ENCODE results near the gene RIC3.
"Not testable (repeated sequence)": the region's sequence is repeated elsewhere in the genome, so short reads cannot be mapped to it uniquely, and the experiment has no call there.

The RIC3 gene

DNA sequence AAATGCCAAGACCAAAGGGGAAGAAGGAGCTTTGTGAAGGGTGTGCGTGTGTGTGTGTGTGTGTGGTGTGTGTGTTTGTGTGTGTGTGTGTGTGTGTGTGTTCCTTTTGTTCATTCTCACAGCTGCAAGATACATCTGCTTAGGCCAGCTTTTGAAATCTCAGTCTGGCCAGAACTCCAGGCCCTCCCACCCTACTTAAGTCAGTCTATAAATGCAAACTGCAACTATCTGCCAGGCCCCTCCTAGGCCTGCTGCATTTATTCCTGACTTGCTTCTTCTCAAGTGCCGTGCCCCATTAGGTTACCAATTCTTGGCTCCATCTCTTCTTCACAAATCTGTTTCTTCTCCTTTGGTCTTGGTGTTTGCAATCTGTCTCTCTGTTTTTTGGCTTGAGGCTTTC, 21.6 kb upstream of the RIC3 start:
- no peak for DNase-seq (ENCODE audit: low read depth in 2 of 2)

DNA sequence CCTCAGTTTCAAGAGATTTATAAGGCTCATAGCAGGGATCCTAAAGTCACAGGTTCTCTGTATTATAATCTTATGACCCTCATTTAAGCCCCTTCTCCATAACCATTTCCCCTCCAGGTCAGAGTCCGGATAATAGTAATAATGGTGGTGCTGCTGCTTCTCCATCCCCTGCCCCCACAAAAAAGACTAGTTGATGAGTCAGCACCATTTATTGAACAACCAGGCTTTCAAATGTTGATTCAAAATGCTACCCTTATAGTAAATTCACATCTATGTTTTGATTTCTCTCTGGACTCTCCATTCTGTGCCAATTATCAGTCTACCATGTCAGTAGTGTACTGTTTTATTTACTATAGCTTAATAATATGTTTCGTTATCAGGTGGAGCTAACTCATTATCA, 17.6 kb upstream of the RIC3 start:
- no peak for DNase-seq (ENCODE audit: low read depth in 2 of 2)

DNA sequence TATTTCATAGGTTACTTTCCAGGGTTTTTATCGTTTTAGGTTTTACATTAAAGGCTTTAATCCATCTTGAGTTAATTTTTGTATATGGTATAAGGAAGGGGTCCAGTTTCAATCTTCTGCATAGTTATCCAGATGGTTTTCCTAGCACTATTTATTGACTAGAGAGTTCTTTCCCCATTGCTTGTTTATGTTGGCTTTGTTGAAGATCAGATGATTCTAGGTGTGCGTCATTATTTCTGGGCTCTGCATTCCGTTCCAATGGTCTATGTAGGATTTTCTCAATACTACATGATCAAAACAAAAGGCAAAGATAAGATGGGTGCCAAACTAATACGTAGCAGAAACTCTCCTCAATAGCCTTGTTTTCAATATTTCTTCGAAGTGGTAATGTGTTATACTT, 14.3 kb upstream of the RIC3 start:
- no peak for DNase-seq (ENCODE audit: low read depth in 2 of 2)

DNA sequence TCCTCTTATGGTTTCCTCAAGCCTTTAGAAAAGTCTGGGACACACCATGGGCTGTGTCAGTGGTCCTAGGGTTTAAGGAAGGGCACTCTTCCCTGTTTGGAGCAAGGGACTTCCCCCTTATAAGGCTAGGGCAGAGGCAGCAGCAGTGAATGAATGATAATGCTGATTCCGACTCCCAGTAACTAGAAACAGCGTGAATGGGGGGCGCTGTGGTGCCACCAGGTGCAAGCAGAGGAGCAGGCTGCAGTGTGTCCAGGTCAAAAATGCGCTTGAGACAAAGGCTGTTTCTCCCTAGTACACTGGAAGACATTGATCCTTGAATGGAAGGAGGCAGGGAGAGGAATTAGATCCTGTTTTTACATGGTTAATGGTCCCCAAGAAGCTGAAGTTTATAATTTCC, 11.6 kb upstream of the RIC3 start:
- no peak for DNase-seq (ENCODE audit: low read depth in 2 of 2)

DNA sequence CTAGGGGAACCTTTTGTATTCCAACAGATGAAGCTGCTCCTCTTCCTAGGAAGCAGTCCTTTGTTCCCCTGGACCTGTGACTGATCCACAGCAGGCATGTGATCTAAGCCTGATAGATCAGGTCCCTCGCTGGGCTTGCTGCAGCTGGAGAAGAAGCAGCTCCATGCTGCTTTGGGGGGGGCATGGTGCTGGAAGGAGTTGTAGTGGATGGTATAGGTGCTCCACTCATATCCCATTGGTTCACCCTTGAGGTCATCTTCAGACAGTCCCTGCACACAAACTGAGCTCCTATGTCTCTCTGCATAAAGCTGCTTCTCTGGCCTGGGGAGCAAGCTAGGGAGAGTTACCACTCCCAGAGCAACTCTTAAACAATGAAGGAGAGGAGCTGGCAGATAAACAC, 9.5 kb upstream of the RIC3 start:
- DNase-seq (ENCODE audit: low read depth in 2 of 2) = no peak

DNA sequence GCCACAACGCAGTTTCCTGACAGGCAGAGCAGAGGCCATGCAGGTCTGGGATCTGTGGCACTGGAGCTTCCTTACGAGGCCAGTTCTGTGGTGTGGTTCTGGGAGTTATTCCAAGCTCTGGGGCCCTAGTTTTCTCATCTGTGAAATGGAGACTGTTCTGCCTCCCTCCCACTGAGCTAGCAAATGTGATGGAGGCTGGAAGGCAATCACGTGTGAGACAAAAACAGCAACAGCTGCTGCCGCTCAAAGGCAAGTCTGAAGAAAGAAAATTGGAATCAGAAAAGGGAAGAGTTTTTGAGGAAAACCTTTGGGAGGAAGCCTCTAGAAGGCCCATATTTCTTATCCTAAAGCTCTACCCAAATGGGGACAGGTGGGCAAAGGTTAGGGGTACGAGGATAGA, 8.3 kb upstream of the RIC3 start:
- DNase-seq (ENCODE audit: low read depth in 2 of 2) = no peak

DNA sequence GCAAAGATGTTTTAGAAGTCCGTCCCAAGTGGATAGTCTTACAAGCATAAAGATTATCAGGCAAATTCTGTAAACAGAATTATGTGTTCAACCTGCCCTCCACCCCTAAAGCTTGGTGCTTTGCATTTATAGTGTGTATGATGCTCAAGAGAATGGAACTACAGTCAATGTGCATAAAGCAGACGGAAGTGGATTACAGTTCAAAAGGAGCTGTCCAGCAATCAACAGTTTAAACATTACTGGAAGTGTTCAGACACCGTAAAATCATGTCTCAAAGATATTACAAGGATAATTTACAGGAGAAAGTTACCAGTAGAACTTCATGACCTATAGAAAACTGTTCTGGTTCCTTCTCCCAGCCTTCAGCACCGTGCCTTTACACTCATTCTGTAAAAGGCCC, 1.0 kb downstream of the RIC3 start:
- DNase-seq (ENCODE audit: low read depth in 2 of 2) = no peak

DNA sequence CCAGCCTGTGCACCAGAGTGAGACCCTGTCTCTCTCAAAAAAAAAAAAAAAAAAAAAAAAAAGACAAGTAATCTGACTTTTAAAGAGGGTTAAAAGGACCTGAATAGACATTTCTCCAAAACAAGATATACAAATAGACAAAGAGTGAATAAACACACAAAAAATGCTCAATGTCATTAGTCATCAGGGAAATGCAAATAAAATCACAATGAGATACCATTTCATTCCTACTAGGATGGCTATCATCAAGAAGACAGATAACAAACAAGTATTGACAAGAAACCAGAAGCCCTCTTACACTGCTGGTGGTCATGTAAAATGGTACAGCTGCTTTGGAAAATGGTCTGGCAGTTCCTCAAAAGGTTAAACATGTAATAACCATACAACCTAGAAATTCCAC, 4.1 kb downstream of the RIC3 start:
- DNase-seq (ENCODE audit: low read depth in 2 of 2) = no peak

DNA sequence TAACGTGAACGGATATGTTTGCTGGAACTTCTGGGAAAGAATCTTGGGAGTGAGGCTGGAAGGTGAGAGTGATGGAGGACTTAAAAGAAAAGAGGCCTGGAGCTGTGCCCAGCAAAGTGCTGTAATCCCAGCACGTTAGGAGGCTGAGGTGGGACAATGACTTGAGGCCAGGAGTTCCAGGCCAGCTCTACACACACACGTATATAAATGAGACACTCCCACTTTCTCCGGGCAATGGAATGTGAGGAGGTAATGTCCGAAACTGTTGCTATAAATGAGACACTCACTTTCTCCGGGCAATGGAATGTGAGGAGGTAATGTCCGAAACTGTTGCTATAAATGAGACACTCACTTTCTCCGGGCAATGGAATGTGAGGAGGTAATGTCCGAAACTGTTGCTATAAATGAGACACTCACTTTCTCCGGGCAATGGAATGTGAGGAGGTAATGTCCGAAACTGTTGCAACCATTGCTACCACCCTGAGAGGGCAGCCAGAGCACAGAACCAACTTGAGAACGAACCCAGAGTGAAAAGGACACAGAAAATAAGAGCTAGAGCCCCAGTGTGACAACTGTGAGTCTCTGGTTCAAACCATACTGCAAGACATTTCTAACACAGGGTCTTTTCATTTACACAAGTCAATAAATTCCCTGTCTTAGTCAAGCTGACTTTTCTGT, 7.1 kb downstream of the RIC3 start:
- not testable (repeated sequence) for DNase-seq (ENCODE audit: low read depth in 2 of 2)

DNA sequence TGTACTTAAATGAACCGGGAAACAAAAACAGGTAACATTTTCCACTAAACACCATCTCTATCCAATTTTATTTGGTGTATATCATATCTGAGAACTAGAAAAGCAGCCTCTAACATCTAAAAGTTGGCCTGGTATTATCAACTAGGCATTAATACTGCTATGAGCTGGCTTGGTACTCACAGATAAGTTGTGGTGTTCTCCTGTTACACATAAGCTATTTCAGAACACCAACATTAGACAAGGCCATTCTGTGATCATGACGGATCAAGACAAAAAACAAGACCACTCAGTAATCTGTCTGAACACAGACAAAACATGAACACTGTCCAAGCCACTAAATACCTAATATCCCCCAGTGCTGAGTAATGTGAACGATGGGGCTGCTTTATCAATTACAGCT, 11.9 kb downstream of the RIC3 start:
- no peak for DNase-seq (ENCODE audit: low read depth in 2 of 2)

DNA sequence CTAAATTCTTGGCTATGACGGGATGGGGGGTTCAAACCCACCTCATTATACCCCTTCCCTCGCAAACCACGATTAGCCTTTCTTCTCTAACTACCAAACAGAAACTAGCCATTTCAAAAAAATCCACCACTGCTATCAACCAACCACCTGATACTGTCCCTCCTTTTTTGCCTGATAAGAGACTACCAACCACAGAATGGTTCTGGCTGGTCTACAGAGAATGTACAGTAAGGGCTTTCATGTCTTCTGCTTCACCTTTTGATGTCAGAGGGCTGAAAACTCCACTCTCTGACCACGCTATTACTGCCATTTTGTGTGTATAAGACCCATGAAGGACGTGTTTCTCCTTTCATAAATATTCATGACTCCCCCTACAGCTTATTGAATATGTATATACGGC, 19.1 kb downstream of the RIC3 start:
- no peak for DNase-seq (ENCODE audit: low read depth in 2 of 2)

DNA sequence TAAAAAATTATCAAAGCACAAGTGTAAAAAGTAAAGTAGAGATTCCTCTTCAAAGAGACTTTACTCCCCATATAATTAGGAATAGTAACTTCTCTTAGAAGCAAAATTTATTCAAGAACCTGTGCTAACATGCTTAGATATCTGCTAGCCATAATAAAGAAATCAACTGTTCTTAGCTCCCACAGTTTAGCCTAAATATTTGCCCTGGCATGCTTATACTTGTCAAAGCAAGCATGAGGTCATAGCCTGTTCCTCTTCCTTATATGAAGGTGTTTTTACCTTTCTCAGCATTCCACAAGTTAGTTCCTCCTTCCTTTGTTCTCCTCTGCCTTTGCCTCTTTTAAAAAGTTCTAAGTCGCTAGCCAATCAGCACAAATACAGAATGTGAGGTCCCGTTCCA, 30.3 kb downstream of the RIC3 start:
- DNase-seq (ENCODE audit: low read depth in 2 of 2) = no peak

DNA sequence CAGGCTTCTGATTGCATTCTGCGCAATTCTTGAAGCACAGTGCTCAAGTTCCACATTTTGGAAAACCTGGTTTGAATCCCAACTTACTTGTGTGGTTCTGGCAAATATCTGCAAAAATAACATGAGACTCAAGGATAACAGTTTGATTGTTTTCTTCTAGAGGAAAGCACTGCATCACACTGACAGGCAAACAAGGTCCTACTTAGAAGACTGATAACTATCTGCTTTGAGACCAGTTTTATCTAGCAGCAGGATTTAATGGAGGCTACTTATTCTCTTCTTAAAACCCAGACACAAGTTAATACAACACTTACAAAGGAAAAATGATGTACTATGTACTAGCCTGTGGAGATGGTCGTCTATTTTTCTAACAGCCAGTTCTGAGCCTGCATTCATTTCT, 41.4 kb downstream of the RIC3 start:
- no peak for DNase-seq (ENCODE audit: low read depth in 2 of 2)

DNA sequence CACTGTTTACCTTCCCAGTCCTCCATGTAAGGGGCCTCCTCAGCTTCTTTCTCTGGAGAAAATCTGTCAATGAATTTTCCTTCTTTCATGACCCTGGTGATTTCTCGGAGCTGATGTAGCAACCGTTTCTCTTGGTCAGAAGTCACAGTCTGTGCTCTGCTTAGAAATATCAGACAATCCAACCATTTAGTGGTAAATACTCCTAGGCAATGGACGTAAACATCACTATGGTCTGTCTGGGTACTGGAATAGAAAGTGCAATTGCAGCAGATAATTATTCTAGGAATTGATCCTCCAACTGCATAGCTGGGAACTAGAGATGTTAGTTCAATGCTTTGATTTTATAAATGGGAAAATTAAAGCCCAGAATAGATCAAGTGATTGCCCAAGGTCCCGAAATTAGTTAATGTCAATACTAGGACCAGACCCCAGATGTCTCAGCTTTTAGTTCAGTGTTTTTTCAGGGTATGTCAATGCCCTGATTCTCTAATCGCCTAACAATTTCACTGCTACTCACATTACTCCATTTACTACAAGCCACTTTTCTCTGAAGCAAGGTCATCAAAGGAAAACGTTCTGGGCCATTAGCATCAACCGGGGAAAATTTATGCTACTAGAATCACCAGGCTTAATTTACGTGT, 42.1 kb downstream of the RIC3 start:
- no peak for DNase-seq (ENCODE audit: low read depth in 2 of 2)

DNA sequence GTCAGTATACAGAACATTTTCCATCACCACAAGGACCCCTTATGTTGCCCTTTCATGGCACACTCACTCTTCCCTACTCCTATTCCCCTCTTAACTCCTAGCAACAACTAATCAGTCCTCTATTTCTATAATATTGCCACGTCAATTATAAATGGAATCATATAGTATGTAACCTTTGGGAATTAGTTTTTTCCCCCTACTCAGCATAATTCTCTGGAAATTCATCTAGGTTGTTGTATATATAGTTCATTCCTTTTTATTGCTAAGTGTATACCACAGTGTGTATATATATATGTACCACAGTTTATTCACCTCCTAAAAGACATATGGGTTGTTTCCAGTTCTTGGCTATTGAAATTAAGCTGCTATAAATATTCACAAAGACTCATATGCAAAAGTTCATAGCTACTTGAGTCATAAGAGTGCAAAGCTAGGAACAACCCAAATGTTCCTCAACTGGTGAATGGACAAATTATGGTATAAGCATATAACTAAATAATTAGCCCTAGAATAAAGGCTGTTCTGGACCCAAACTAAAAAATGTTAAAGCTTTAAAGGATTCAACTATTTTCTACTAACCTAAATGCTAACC, 46.6 kb downstream of the RIC3 start:
- DNase-seq (ENCODE audit: low read depth in 2 of 2) = no peak

DNA sequence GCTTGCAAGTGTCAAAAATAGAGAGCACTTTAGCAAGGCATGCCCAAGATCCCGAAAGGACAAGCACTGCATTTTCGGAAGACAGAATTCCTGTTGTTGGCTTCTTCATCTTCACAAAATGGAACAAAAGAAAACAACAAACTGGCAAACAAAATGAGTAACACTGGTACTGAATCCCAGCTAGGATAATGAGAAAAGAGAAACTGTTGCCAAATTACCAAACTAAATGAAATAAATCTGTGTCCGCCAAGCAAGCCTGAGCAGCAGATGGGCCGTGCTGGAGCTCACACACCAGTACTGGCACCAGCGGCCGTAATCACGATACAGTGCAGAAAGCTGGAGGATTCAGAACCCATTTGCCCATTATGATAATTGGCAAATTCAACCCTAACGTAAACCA, 57.2 kb downstream of the RIC3 start:
- no peak for DNase-seq (ENCODE audit: low read depth in 2 of 2)

DNA sequence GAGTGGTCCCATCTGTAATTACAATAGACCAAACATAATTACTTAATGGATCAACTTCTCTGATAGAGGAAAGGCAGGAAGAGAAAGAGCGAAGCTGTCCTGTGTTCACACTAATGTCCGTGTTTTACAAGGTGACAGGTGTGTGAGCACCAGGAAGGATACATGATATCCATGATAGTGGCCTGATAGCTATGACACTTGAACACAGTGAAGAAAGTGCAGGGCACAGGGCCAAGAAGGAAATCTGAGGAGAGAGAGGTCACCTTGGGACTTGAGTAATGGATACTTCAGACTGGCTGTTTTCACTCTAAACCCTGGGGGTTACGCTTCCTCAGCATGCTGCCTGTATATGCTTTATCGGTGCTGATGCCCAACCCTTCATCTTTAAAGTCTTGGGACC, 58.4 kb downstream of the RIC3 start:
- no peak for DNase-seq (ENCODE audit: low read depth in 2 of 2)

DNA sequence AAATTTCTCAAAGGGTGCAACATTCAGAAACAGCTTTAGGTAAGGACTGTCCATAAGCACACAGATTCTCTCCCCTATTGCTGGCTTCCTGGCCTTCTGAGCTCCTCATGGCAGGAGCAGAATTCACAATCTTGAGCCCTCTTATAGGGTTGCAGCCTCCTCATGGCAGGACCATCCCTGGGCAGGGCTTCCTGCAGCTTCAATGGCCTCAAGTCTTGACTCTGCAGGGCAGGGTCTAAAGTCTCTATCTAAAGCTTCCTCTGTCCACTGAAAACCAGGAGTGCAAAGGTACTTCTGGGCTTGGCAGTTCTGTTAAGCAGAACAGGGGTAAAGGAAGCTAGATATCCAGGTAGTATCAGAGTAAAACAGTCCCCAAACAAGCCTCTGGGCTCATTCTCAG, 59.1 kb downstream of the RIC3 start:
- DNase-seq (ENCODE audit: low read depth in 2 of 2) = no peak

DNA sequence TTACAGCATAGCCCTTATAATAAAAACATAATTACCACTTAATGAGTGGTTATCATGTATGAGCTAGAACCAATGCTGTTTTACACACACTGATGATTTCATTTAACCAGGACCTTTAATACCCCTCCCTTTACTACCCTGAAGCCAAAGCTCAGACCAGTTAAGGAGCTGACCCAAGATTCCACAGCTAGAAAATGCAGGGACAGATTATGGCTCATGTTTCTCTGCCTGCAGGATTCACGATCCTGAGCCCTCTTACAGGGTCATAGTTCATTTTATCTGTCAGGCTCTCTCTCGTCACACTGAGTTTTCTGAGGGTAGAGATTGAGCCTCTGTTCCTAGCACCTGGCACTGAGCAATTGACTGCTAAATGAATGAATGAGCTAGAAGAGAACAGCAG, 60.4 kb downstream of the RIC3 start:
- DNase-seq (ENCODE audit: low read depth in 2 of 2) = no peak

DNA sequence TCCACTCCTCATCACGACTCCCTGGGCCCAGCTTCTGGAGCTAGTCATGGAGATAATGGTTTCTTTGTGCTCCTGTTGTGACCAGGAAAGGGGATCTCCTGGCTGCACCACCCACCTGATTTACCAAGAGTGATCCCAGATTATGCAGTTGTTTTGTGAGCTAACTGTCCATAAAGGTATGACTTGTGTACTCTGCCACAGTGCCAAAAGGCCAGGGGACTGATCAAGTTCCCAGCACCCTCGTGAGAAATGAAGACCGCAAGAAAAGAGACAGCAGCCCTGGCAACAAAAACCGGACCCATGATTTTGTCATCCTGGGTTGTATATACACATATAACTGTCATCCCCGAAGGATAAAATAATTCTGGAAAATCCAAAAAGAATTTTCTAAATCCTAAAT, 61.2 kb downstream of the RIC3 start:
- no peak for DNase-seq (ENCODE audit: low read depth in 2 of 2)

DNA sequence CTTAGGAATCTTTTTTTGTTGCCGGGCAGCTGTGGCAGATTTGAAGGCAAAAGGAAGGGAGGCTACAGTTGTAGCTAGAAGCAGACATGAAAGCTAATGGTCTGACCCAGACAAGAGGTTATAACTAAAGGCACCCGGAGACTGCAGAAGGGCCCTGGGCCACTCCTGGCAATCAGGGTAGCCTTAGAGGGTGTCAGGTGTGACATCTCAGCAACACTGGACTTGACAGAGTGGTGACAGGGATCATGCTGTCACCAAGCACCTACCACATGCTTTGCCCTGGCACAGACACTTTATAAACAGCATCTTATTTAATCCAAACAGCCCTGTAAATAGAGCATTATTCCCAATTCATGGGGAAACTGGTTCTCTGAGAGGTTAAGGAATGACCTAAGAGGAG, 62.1 kb downstream of the RIC3 start:
- no peak for DNase-seq (ENCODE audit: low read depth in 2 of 2)

DNA sequence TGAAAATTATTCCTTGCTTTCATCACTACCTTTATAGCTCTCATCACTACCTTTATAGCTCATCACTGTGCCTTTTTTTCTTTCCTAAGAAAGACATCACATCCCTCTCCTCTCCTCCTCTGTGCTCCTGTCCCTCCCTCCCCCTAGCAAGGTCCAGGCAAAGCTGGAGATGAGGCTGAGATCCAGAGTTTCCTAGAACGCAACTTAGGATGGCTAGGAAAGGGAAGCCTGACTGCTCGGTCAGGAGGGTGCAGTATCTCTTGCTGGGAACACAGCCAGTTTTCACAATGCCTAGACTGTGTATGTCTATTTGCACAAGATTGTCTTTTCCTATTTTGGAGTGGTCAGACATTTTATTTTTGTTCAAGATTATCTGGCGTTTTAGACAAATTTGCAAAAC, 63.2 kb downstream of the RIC3 start:
- DNase-seq (ENCODE audit: low read depth in 2 of 2) = no peak

DNA sequence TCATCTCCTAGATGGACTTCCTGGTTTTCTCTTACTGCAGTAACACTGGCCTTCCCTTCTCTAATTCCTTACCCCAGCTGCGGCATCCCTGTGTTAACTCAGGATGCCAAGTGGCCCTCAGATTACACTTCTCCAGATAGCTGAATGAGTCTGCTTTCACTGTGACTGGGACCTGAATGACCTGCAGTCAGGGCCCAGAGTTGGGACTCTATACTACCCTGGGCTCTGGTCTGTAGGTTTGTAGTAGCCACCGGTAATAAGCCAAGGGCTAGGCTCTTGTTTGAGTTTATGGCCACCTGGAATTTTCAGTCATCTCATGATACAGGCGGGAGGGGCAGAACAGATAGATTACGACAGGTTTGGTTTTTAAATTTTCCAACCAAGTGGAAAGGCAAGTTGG, 63.7 kb downstream of the RIC3 start:
- DNase-seq (ENCODE audit: low read depth in 2 of 2) = no peak

DNA sequence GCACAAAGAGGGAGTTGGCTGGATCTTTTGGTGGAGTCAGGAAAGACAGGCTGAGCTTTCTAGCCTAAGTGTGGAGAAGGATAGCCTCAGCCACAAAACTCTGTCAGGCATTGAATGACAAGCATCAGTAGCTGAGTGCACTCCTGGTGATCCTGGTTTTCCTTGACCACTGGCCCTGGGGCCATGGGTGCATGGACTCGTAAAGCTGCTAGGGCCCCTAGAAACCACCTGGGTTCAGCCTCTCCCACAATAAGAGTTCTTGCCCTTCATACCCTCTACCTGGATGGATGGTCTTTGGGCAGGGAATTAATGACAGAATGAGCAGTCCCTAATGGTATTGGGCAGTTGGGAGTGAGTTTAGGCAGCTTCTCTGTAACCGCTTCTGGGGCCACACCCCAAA, 64.9 kb downstream of the RIC3 start:
- no peak for DNase-seq (ENCODE audit: low read depth in 2 of 2)

All from stimulated activated CD4-positive, alpha-beta T cell treated with anti-CD3 and anti-CD28 coated beads, Interleukin-15, amount 100 ng/mL, for 48 hours (primary cell).